GM23338 (cell line): ENCODE data around the gene PLXNC1. TPM values are rescaled to one million over a fixed set of nuclear protein-coding genes. Genes with fewer than 3 reads are reported as not detected.

ENCODE experiments used
- ATAC-seq: fragments of 200-7000 bp; cut with Tn5 transposase; 3 replicates; pipeline ENCODE4 v1.9.1; 2020
- DNase-seq: peaks from one replicate; pipeline ENCODE4 v3.0.0-alpha.2; 2015; ENCODE audit warnings: low spot score
- H2AFZ ChIP-seq: fragments of 200-600 bp; sonication (generic); 2 replicates; pipeline ENCODE4 v1.8.0; 2016; ENCODE audit warnings: antibody characterized with exemption, mild to moderate bottlenecking, moderate library complexity
- H3F3A ChIP-seq: fragments of 200-600 bp; sonication (generic); replicated peaks from 2 replicates; pipeline ENCODE4 v1.8.0; 2017; ENCODE audit warnings: antibody characterized with exemption, mixed run types, low read depth
- H3K27ac ChIP-seq: fragments of 200-600 bp; sonication (generic); 2 replicates; pipeline ENCODE4 v1.6.1; 2016; ENCODE audit warnings: low read depth
- H3K27me3 ChIP-seq: fragments of 200-600 bp; sonication (generic); 2 replicates; pipeline ENCODE4 v1.8.0; 2016; ENCODE audit warnings: mild to moderate bottlenecking, mixed run types, moderate library complexity; ENCODE audit not compliant: insufficient read depth
- H3K36me3 ChIP-seq: fragments of 200-600 bp; sonication (generic); 2 replicates; pipeline ENCODE4 v1.8.0; 2016; ENCODE audit warnings: mild to moderate bottlenecking; ENCODE audit not compliant: insufficient read depth
- H3K4me1 ChIP-seq: fragments of 200-600 bp; sonication (generic); 2 replicates; pipeline ENCODE4 v1.8.0; 2016; ENCODE audit warnings: mild to moderate bottlenecking, moderate library complexity; ENCODE audit not compliant: insufficient read depth
- H3K4me2 ChIP-seq: fragments of 200-600 bp; sonication (generic); 2 replicates; pipeline ENCODE4 v1.7.1; 2017; ENCODE audit warnings: mixed run types
- H3K4me3 ChIP-seq: fragments of 200-600 bp; sonication (generic); 2 replicates; pipeline ENCODE4 v1.6.1; 2016; ENCODE audit warnings: mixed run types
- H3K79me2 ChIP-seq: fragments of 200-600 bp; sonication (generic); replicated peaks from 2 replicates; pipeline ENCODE4 v1.8.0; 2017; ENCODE audit warnings: mild to moderate bottlenecking; ENCODE audit not compliant: insufficient read depth
- H3K9me2 ChIP-seq: fragments of 200-600 bp; sonication (generic); 2 replicates; pipeline ENCODE4 v1.8.0; 2017; ENCODE audit not compliant: insufficient read depth
- H4K20me1 ChIP-seq: fragments of 200-600 bp; sonication (generic); replicated peaks from 2 replicates; pipeline ENCODE4 v1.8.0; 2017; ENCODE audit warnings: mild to moderate bottlenecking; ENCODE audit not compliant: insufficient read depth
- H3K27ac Mint-ChIP-seq: 2 replicates; pipeline ENCODE4 v1.8.0; 2020; ENCODE audit warnings: inconsistent platforms, mild to moderate bottlenecking, moderate library complexity, mixed read lengths
- H3K27me3 Mint-ChIP-seq: 3 replicates; pipeline ENCODE4 v1.8.0; 2022; ENCODE audit warnings: low read depth, mild to moderate bottlenecking, moderate library complexity, mixed read lengths, inconsistent platforms; ENCODE audit not compliant: insufficient read depth, poor library complexity
- H3K36me3 Mint-ChIP-seq: 3 replicates; pipeline ENCODE4 v1.8.0; 2021; ENCODE audit warnings: low read depth, mild to moderate bottlenecking, inconsistent platforms, moderate library complexity, mixed read lengths
- H3K4me1 Mint-ChIP-seq: 3 replicates; pipeline ENCODE4 v1.8.0; 2020; ENCODE audit warnings: mild to moderate bottlenecking, inconsistent platforms, mixed read lengths
- H3K4me3 Mint-ChIP-seq: 3 replicates; pipeline ENCODE4 v1.8.0; 2021; ENCODE audit warnings: moderate library complexity, mild to moderate bottlenecking, inconsistent platforms, mixed read lengths
- H3K9me3 Mint-ChIP-seq: 3 replicates; pipeline ENCODE4 v1.8.0; 2020; ENCODE audit warnings: moderate library complexity, mild to moderate bottlenecking, inconsistent platforms, mixed read lengths
- CREB1 ChIP-seq: fragments of 250-450 bp; sonication (Bioruptor Pico); IDR thresholded peaks from 2 replicates; pipeline ENCODE4 v1.5.0; 2020; ENCODE audit warnings: low read depth, mild to moderate bottlenecking, moderate library complexity
- CTCF ChIP-seq, 2 experiments: fragments of 200-600 bp in 1 of 2; sonication (generic) in 1 of 2; conservative IDR thresholded peaks; 2 replicates each; pipeline versions ENCODE4 v1.5.1 to v1.6.1; 2016 to 2017; ENCODE audit warnings: antibody characterized with exemption in 2 of 2, low read depth in 2 of 2, mild to moderate bottlenecking in 2 of 2, moderate library complexity in 1 of 2
- ETS1 ChIP-seq: IDR thresholded peaks from 2 replicates; pipeline ENCODE4 v1.6.1; 2016; ENCODE audit warnings: antibody characterized with exemption
- EZH2 ChIP-seq: fragments of 200-600 bp; sonication (generic); IDR thresholded peaks from one replicate; pipeline ENCODE4 v1.8.0; 2017; ENCODE audit warnings: antibody characterized with exemption, mild to moderate bottlenecking, low read depth; ENCODE audit not compliant: unreplicated experiment
- EZH2phosphoT487 ChIP-seq: fragments of 200-600 bp; sonication (generic); IDR thresholded peaks from one replicate; pipeline ENCODE4 v1.8.1; 2018; ENCODE audit warnings: antibody characterized with exemption; ENCODE audit not compliant: unreplicated experiment
- JUNB ChIP-seq: IDR thresholded peaks from one replicate; pipeline ENCODE4 v1.6.1; 2016; ENCODE audit warnings: antibody characterized with exemption; ENCODE audit not compliant: unreplicated experiment
- NANOG ChIP-seq: IDR thresholded peaks from 2 replicates; pipeline ENCODE4 v1.6.1; 2016; ENCODE audit warnings: antibody characterized with exemption, borderline replicate concordance
- POLR2AphosphoS5 ChIP-seq: IDR thresholded peaks from 2 replicates; pipeline ENCODE4 v1.6.1; 2016; ENCODE audit warnings: antibody characterized with exemption, low read depth
- STAT1 ChIP-seq: IDR thresholded peaks from one replicate; pipeline ENCODE4 v1.6.1; 2016; ENCODE audit warnings: antibody characterized with exemption; ENCODE audit not compliant: unreplicated experiment
- ZNF114 ChIP-seq: fragments of 250-450 bp; sonication (Bioruptor Pico); IDR thresholded peaks from 2 replicates; pipeline ENCODE4 v1.5.0; 2020; ENCODE audit warnings: mild to moderate bottlenecking, moderate library complexity
- ZNF331 ChIP-seq: fragments of 250-450 bp; sonication (Bioruptor Pico); IDR thresholded peaks from 2 replicates; pipeline ENCODE4 v1.5.0; 2020; ENCODE audit warnings: low read depth, mild to moderate bottlenecking, moderate library complexity
- polyA plus RNA-seq: library from polyadenylated mRNA; unstranded; fragments of >200 nt; fragmentation: Nextera tagmentation; extraction: Ambion mirVana; gene quantifications from 2 replicates; pipeline ENCODE4 v1.2.1, GENCODE V29; 2016
- total RNA-seq: library from RNA; depleted of rRNA; stranded (reverse); fragments of >200 nt; shearing (Covaris generic); gene quantifications from 2 replicates; pipeline ENCODE4 v1.2.3, GENCODE V29; 2014
- TF ChIP-seq, protein P1 (sequence below): IDR thresholded peaks from one replicate; pipeline ENCODE4 v1.6.1; 2018; ENCODE audit warnings: antibody characterized with exemption; ENCODE audit not compliant: unreplicated experiment
- TF ChIP-seq, protein P2 (sequence below): fragments of 250-450 bp; sonication (Bioruptor Pico); IDR thresholded peaks from 2 replicates; pipeline ENCODE4 v1.5.0; 2020; ENCODE audit warnings: mild to moderate bottlenecking, moderate library complexity

The PLXNC1 gene
- total and polyA plus RNA-seq, 2 experiments from 2014 or later = 1.9 to 6.5 TPM

DNA sequence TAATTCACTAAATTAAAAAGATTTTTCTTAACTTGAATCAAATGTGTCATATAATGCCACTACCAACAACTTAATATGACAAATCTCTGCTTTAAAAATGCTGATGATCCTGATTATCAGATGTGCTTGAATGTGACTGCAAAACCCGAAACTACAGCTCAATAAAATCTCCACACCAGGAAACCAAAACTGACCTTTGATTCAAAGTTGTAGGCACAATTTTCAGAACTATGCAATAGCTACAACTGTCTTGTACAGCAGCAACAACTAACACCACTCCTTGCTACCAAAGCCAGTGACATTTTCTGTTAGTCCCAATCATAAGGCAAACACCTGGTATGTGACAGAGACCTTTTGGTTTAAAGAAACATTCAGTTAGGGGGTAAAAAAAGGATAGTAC lies 164.0 kb downstream of the PLXNC1 start:
- Mint-ChIP-seq H3K4me3 (no peak overlapping the region), H3K9me3 (peaks cover 9% of the 10 kb centered on the region), H3K4me1 (no peaks in the 10 kb centered on the region), H3K36me3 (peaks cover 19% of the 10 kb centered on the region; the same call in 2 of the 3 replicates), H3K27me3 (no peaks in the 10 kb centered on the region), H3K27ac (no peak overlapping the region)
- DNase-seq = no peak
- Histone ChIP-seq H3K9me2 (no peaks in the 10 kb centered on the region), H3K27ac (no peak overlapping the region), H3F3A (no peaks in the 10 kb centered on the region), H4K20me1 (no peaks in the 10 kb centered on the region), H3K4me2 (no peak overlapping the region), H3K4me1 (no peaks in the 10 kb centered on the region), H3K4me3 (no peak overlapping the region), H3K36me3 (0 out of 2 replicates have a peak, but pooled peaks cover 3% of the 10 kb centered on the region), H3K27me3 (no peaks in the 10 kb centered on the region), H3K79me2 (no peaks in the 10 kb centered on the region), H2AFZ (no peak overlapping the region)
- TF ChIP-seq ETS1 (no peak), ZNF331 (CRISPR knock-in tag) (no peak), CTCF (conservative IDR thresholded peaks at IDR 0.05; ENCODE audit: low read depth in 2 of 2) (no peak), CREB1 (CRISPR knock-in tag) (no peak), EZH2phosphoT487 (no peak), STAT1 (no peak), NANOG (no peak), JUNB (no peak), ZNF114 (CRISPR knock-in tag) (no peak), EZH2 (no peak), POLR2AphosphoS5 (no peak)
- TF ChIP-seq, protein P1, sequence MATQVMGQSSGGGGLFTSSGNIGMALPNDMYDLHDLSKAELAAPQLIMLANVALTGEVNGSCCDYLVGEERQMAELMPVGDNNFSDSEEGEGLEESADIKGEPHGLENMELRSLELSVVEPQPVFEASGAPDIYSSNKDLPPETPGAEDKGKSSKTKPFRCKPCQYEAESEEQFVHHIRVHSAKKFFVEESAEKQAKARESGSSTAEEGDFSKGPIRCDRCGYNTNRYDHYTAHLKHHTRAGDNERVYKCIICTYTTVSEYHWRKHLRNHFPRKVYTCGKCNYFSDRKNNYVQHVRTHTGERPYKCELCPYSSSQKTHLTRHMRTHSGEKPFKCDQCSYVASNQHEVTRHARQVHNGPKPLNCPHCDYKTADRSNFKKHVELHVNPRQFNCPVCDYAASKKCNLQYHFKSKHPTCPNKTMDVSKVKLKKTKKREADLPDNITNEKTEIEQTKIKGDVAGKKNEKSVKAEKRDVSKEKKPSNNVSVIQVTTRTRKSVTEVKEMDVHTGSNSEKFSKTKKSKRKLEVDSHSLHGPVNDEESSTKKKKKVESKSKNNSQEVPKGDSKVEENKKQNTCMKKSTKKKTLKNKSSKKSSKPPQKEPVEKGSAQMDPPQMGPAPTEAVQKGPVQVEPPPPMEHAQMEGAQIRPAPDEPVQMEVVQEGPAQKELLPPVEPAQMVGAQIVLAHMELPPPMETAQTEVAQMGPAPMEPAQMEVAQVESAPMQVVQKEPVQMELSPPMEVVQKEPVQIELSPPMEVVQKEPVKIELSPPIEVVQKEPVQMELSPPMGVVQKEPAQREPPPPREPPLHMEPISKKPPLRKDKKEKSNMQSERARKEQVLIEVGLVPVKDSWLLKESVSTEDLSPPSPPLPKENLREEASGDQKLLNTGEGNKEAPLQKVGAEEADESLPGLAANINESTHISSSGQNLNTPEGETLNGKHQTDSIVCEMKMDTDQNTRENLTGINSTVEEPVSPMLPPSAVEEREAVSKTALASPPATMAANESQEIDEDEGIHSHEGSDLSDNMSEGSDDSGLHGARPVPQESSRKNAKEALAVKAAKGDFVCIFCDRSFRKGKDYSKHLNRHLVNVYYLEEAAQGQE = no peak
- TF ChIP-seq, protein P2, sequence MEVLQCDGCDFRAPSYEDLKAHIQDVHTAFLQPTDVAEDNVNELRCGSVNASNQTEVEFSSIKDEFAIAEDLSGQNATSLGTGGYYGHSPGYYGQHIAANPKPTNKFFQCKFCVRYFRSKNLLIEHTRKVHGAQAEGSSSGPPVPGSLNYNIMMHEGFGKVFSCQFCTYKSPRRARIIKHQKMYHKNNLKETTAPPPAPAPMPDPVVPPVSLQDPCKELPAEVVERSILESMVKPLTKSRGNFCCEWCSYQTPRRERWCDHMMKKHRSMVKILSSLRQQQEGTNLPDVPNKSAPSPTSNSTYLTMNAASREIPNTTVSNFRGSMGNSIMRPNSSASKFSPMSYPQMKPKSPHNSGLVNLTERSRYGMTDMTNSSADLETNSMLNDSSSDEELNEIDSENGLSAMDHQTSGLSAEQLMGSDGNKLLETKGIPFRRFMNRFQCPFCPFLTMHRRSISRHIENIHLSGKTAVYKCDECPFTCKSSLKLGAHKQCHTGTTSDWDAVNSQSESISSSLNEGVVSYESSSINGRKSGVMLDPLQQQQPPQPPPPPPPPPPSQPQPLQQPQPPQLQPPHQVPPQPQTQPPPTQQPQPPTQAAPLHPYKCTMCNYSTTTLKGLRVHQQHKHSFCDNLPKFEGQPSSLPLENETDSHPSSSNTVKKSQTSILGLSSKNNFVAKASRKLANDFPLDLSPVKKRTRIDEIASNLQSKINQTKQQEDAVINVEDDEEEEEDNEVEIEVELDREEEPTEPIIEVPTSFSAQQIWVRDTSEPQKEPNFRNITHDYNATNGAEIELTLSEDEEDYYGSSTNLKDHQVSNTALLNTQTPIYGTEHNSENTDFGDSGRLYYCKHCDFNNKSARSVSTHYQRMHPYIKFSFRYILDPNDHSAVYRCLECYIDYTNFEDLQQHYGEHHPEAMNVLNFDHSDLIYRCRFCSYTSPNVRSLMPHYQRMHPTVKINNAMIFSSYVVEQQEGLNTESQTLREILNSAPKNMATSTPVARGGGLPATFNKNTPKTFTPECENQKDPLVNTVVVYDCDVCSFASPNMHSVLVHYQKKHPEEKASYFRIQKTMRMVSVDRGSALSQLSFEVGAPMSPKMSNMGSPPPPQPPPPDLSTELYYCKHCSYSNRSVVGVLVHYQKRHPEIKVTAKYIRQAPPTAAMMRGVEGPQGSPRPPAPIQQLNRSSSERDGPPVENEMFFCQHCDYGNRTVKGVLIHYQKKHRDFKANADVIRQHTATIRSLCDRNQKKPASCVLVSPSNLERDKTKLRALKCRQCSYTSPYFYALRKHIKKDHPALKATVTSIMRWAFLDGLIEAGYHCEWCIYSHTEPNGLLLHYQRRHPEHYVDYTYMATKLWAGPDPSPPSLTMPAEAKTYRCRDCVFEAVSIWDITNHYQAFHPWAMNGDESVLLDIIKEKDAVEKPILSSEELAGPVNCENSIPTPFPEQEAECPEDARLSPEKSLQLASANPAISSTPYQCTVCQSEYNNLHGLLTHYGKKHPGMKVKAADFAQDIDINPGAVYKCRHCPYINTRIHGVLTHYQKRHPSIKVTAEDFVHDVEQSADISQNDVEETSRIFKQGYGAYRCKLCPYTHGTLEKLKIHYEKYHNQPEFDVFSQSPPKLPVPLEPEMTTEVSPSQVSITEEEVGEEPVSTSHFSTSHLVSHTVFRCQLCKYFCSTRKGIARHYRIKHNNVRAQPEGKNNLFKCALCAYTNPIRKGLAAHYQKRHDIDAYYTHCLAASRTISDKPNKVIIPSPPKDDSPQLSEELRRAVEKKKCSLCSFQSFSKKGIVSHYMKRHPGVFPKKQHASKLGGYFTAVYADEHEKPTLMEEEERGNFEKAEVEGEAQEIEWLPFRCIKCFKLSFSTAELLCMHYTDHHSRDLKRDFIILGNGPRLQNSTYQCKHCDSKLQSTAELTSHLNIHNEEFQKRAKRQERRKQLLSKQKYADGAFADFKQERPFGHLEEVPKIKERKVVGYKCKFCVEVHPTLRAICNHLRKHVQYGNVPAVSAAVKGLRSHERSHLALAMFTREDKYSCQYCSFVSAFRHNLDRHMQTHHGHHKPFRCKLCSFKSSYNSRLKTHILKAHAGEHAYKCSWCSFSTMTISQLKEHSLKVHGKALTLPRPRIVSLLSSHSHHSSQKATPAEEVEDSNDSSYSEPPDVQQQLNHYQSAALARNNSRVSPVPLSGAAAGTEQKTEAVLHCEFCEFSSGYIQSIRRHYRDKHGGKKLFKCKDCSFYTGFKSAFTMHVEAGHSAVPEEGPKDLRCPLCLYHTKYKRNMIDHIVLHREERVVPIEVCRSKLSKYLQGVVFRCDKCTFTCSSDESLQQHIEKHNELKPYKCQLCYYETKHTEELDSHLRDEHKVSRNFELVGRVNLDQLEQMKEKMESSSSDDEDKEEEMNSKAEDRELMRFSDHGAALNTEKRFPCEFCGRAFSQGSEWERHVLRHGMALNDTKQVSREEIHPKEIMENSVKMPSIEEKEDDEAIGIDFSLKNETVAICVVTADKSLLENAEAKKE (CRISPR knock-in tag) = no peak
- ATAC-seq = no peak
